Measurements from ENCODE around the gene TTI1. TPM values are rescaled to one million over a fixed set of nuclear protein-coding genes. Genes with fewer than 3 reads are reported as not detected.

The TTI1 gene
- total RNA-seq, 1 donor from 2014 or later: 51.9 TPM

DNA sequence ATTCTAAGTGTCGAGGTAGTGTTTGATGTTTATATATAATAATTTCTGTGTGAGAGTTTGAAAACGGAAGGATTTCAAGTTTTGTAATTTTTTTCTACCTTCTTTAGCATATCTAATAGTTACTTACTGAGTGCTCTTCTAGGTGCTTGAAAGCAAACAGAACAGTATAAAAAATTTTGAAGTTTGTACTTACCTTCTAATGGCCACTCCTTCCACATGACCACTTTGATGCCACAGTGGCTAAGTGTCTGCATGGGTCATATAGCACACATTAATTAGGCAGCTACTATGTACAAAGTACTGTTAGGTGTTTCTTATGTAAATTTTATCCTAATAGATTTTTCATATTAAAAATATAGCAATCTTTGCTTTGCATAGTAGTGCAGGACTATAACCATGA lies 21.4 kb upstream of the TTI1 start:
- H3K9me3 Mint-ChIP-seq (ENCODE audit: low read depth): no peaks in the 10 kb centered on the region
- H3K27ac Mint-ChIP-seq: no peak overlapping the region
- peaks cover 13% of the 10 kb centered on the region for H3K36me3 Mint-ChIP-seq (ENCODE audit: insufficient read depth)
- no peak for DNase-seq (ENCODE audit: low spot score, unreplicated experiment)
- TF ChIP-seq, protein P1, sequence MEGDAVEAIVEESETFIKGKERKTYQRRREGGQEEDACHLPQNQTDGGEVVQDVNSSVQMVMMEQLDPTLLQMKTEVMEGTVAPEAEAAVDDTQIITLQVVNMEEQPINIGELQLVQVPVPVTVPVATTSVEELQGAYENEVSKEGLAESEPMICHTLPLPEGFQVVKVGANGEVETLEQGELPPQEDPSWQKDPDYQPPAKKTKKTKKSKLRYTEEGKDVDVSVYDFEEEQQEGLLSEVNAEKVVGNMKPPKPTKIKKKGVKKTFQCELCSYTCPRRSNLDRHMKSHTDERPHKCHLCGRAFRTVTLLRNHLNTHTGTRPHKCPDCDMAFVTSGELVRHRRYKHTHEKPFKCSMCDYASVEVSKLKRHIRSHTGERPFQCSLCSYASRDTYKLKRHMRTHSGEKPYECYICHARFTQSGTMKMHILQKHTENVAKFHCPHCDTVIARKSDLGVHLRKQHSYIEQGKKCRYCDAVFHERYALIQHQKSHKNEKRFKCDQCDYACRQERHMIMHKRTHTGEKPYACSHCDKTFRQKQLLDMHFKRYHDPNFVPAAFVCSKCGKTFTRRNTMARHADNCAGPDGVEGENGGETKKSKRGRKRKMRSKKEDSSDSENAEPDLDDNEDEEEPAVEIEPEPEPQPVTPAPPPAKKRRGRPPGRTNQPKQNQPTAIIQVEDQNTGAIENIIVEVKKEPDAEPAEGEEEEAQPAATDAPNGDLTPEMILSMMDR (IDR thresholded peaks at IDR 0.05; ENCODE audit: unreplicated experiment): no peak
- peaks cover 28% of the 10 kb centered on the region for H3K4me1 Mint-ChIP-seq (ENCODE audit: low read depth)
- no peak overlapping the region for H3K4me3 Mint-ChIP-seq (ENCODE audit: low read depth)
- no peaks in the 10 kb centered on the region for H3K27me3 Mint-ChIP-seq

DNA sequence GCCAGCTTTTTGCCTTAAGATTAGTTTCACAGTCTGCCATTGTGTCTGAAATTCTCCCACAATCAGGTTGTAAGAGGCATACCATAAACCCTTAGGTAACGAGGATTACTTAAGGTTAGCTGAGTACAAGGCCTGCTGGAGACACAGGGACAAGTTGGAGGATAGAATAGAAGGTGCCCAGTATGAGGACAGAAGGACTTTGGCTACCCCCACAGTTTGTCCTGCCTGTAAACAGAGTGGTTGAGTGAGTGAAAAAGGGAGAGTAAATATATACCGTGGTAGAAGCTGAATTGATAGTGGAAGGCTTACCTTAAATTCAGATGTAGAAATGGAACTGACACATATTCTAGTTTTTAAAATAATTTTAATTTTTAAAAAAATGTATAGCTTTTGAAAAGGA lies 19.6 kb upstream of the TTI1 start:
- Mint-ChIP-seq H3K4me1 (ENCODE audit: low read depth) (peaks cover 24% of the 10 kb centered on the region), H3K9me3 (ENCODE audit: low read depth) (no peaks in the 10 kb centered on the region), H3K4me3 (ENCODE audit: low read depth) (no peak overlapping the region), H3K27me3 (no peaks in the 10 kb centered on the region), H3K27ac (no peak overlapping the region), H3K36me3 (ENCODE audit: insufficient read depth) (peaks cover 9% of the 10 kb centered on the region)
- TF ChIP-seq, protein P1 (IDR thresholded peaks at IDR 0.05; ENCODE audit: unreplicated experiment): no peak
- DNase-seq (ENCODE audit: low spot score, unreplicated experiment): no peak

DNA sequence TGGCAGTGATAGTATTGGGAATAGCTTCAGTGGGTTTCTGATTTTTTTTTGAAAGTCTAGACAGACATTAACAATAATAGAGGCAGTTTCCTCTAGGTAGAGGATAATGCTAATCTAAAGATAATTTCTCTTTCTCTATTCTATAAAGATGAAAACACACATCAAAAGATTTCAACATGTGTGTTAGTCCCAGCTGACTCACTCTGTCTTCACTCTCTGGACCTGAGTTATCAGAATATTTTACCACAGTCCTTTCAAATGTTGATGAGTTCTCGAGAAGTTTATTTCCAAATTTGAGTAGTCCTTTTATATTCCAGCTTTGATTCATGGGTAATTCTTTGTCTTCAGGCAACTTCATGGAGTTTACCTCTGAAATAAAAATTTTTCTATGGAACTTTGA lies 17.4 kb upstream of the TTI1 start:
- Mint-ChIP-seq H3K27ac (no peak overlapping the region), H3K4me3 (ENCODE audit: low read depth) (no peak overlapping the region), H3K4me1 (ENCODE audit: low read depth) (peaks cover 24% of the 10 kb centered on the region), H3K9me3 (ENCODE audit: low read depth) (no peaks in the 10 kb centered on the region), H3K27me3 (no peaks in the 10 kb centered on the region), H3K36me3 (ENCODE audit: insufficient read depth) (peaks cover 10% of the 10 kb centered on the region)
- no peak for DNase-seq (ENCODE audit: low spot score, unreplicated experiment)
- TF ChIP-seq, protein P1 (IDR thresholded peaks at IDR 0.05; ENCODE audit: unreplicated experiment): no peak

DNA sequence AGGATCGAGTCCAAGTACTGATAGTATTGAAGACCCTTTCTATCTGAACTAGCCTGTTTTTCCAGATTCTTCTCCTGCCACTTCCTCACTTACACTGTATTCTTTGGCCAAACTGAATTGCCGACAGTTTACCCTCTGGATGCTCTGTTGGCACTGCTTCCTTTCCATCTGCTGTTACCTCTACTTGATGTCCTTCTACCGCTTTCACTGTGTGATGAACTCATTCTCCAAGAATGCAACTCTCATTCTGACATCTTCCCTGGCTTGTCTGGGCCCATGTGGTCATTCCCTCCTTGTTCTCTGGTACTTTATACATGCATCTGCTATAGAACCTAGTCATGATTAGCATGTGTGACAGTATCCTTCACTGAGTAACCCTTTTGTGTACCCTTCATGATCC lies 16.5 kb upstream of the TTI1 start:
- DNase-seq (ENCODE audit: low spot score, unreplicated experiment): no peak
- H3K4me1 Mint-ChIP-seq (ENCODE audit: low read depth): peaks cover 18% of the 10 kb centered on the region
- TF ChIP-seq, protein P1 (IDR thresholded peaks at IDR 0.05; ENCODE audit: unreplicated experiment): no peak
- peaks cover 10% of the 10 kb centered on the region for H3K36me3 Mint-ChIP-seq (ENCODE audit: insufficient read depth)
- H3K27me3 Mint-ChIP-seq: no peaks in the 10 kb centered on the region
- H3K9me3 Mint-ChIP-seq (ENCODE audit: low read depth): no peaks in the 10 kb centered on the region
- no peak overlapping the region for H3K4me3 Mint-ChIP-seq (ENCODE audit: low read depth)
- peak overlapping the region; percentile 26 for H3K27ac Mint-ChIP-seq

DNA sequence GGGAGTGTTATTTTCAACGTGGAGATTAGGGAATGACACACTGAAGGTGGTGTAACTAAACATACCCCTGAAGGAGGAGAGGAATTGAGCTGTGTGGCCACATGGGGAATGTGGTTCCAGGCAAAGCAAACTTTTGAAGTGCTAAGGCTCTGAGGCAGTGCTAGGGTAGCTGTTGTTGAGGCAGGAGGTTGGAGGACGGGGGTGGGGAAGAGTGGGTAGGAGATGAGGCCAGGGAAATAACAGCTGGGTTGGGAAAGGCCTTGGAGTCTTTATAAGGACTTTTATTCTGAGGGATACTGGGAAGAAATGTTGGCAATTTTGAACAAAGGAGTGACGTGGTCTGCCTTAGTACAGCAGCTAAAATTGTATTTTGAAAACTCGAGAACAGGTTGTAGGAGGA lies 13.3 kb upstream of the TTI1 start:
- H3K36me3 Mint-ChIP-seq (ENCODE audit: insufficient read depth): peaks cover 15% of the 10 kb centered on the region
- TF ChIP-seq, protein P1 (IDR thresholded peaks at IDR 0.05; ENCODE audit: unreplicated experiment): no peak
- no peak overlapping the region for H3K4me3 Mint-ChIP-seq (ENCODE audit: low read depth)
- DNase-seq (ENCODE audit: low spot score, unreplicated experiment): no peak
- H3K27me3 Mint-ChIP-seq: no peaks in the 10 kb centered on the region
- H3K9me3 Mint-ChIP-seq (ENCODE audit: low read depth): no peaks in the 10 kb centered on the region
- peaks cover 7% of the 10 kb centered on the region for H3K4me1 Mint-ChIP-seq (ENCODE audit: low read depth)
- peak overlapping the region; percentile 27 for H3K27ac Mint-ChIP-seq

Measured in progenitor cell of endocrine pancreas (in vitro differentiated cells).